ENCODE results near the gene RAB9A.
A peak's percentile ranks its signal among the peaks of the same experiment; 100 is the strongest.
"Not testable (repeated sequence)": the region's sequence is repeated elsewhere in the genome, so short reads cannot be mapped to it uniquely, and the experiment has no call there.

Gene RAB9A
- 7.7 to 26.6 (median 23.2) reads per million in 3 experiments for total RNA-seq

GRCh38 chrX:13688958-13689740, at the start of gene RAB9A:
RAB9A (plus strand) TSS chrX:13689128; CDS start chrX:13708747, 19,619 bp downstream.
- peak; percentile 77 for DNase-seq

- DNase-seq, result not testable (repeated sequence)
Measured at GRCh38 chrX:13641684-13642083, 47.2 kb upstream of the RAB9A start.

GRCh38 chrX:13645464-13646153, 43.3 kb upstream of the RAB9A start:
- no peak for DNase-seq

- no peak for DNase-seq
Measured at GRCh38 chrX:13646154-13646549, 42.8 kb upstream of the RAB9A start.

- peak; percentile 48 for DNase-seq
Measured at GRCh38 chrX:13647709-13648212, 41.2 kb upstream of the RAB9A start.

GRCh38 chrX:13648336-13648735, 40.6 kb upstream of the RAB9A start:
- DNase-seq, result not testable (repeated sequence)

GRCh38 chrX:13649838-13650237, 39.1 kb upstream of the RAB9A start:
- DNase-seq, result no peak

GRCh38 chrX:13650318-13650717, 38.6 kb upstream of the RAB9A start:
- DNase-seq, result no peak

GRCh38 chrX:13651150-13651549, 37.8 kb upstream of the RAB9A start:
- DNase-seq, result no peak

- no peak for DNase-seq
Measured at GRCh38 chrX:13652287-13652793, 36.6 kb upstream of the RAB9A start.

- peak; percentile 96 for DNase-seq
Measured at GRCh38 chrX:13652850-13653693, 35.9 kb upstream of the RAB9A start, which contains the start of gene TCEANC. TCEANC (plus strand) TSS chrX:13653141; CDS start chrX:13662509, 9,368 bp downstream.

GRCh38 chrX:13654116-13654515, 34.8 kb upstream of the RAB9A start:
- DNase-seq, result no peak

GRCh38 chrX:13655674-13656073, 33.3 kb upstream of the RAB9A start:
- DNase-seq, result no peak

GRCh38 chrX:13658602-13659001, 30.3 kb upstream of the RAB9A start:
- peak; percentile 54 for DNase-seq

GRCh38 chrX:13659063-13659462, 29.9 kb upstream of the RAB9A start:
- no peak for DNase-seq

- no peak for DNase-seq
Measured at GRCh38 chrX:13661735-13662288, 27.1 kb upstream of the RAB9A start.

GRCh38 chrX:13662355-13662791, 26.6 kb upstream of the RAB9A start:
- no peak for DNase-seq

- DNase-seq, result no peak
Measured at GRCh38 chrX:13664020-13664419, 24.9 kb upstream of the RAB9A start.

GRCh38 chrX:13666836-13667235, 22.1 kb upstream of the RAB9A start:
- no peak for DNase-seq

GRCh38 chrX:13667919-13668318, 21.0 kb upstream of the RAB9A start:
- no peak for DNase-seq

- DNase-seq, result peak; percentile 58
Measured at GRCh38 chrX:13669246-13669737, 19.6 kb upstream of the RAB9A start.

- not testable (repeated sequence) for DNase-seq
Measured at GRCh38 chrX:13669755-13670154, 19.2 kb upstream of the RAB9A start.
